ENCODE measurements around the gene MTOR.

Gene MTOR

DNA sequence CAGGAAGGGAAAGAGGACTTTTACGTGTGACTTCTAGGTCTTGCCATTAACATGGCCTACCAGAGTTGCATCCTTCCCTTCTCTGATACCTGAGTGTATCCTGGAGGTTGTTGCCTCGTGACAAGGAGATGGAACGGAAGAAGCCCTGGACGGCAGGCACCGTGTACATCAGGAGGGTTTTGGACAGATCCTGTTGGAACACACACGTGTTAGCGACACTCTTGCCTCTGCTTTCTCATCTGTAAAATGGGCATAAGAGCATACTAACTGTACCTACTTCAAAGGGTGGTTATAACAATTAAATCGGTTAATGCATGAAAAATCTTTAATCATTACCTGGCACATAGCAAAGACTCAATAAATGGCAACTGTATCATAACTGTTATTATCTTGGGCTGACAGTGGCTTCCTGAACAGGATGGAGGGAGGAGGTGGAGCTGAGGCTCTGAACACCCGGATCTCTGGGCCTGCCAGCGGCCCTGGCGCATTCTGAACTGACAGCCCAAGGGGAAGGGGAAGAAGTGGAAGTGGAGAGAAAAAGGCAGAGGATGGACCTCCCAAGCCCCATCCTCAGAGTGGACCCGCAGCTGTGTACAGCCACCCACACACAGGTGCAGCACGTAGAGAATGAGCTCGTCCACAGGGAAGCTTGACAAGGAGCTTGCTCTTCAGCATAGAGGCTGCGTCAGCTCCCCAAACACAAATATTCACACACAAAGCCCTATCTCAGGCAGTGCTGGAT, 132.5 kb downstream of the MTOR start:
- Histone ChIP-seq H4K20me1 (ENCODE audit: insufficient read depth, low read length, poor library complexity, severe bottlenecking) (no peaks in the 10 kb centered on the region), H3K4me3 (ENCODE audit: low read length, poor library complexity, severe bottlenecking) (no peak overlapping the region), H3K9ac (ENCODE audit: low read depth, low read length, poor library complexity, severe bottlenecking) (no peak overlapping the region), H3K79me2 (ENCODE audit: insufficient read depth, low read length) (no peaks in the 10 kb centered on the region), H3K9me2 (replicated peaks; ENCODE audit: low read depth, low read length) (no peaks in the 10 kb centered on the region), H3K4me1 (ENCODE audit: insufficient read depth, low read length, poor library complexity, severe bottlenecking) (no peaks in the 10 kb centered on the region), H3F3A (ENCODE audit: low read depth) (no peaks in the 10 kb centered on the region), H2AFZ (ENCODE audit: low read length) (no peak overlapping the region), H3K36me3 (ENCODE audit: insufficient read depth, low read length) (peaks cover 90% of the 10 kb centered on the region; the same call in 1 of the 2 replicates), H3K4me2 (ENCODE audit: low read depth, low read length, poor library complexity, severe bottlenecking) (no peak overlapping the region), H3K27me3 (ENCODE audit: insufficient read depth, low read length, poor library complexity, severe bottlenecking) (no peaks in the 10 kb centered on the region), H3K9me3 (ENCODE audit: insufficient read depth, low read depth, low read length) (no peaks in the 10 kb centered on the region)
- TF ChIP-seq, protein P1, sequence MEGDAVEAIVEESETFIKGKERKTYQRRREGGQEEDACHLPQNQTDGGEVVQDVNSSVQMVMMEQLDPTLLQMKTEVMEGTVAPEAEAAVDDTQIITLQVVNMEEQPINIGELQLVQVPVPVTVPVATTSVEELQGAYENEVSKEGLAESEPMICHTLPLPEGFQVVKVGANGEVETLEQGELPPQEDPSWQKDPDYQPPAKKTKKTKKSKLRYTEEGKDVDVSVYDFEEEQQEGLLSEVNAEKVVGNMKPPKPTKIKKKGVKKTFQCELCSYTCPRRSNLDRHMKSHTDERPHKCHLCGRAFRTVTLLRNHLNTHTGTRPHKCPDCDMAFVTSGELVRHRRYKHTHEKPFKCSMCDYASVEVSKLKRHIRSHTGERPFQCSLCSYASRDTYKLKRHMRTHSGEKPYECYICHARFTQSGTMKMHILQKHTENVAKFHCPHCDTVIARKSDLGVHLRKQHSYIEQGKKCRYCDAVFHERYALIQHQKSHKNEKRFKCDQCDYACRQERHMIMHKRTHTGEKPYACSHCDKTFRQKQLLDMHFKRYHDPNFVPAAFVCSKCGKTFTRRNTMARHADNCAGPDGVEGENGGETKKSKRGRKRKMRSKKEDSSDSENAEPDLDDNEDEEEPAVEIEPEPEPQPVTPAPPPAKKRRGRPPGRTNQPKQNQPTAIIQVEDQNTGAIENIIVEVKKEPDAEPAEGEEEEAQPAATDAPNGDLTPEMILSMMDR (conservative IDR thresholded peaks at IDR 0.05; ENCODE audit: low read length) = no peak
- TF ChIP-seq EZH2phosphoT487 (IDR thresholded peaks at IDR 0.05; ENCODE audit: borderline replicate concordance) = no peak

DNA sequence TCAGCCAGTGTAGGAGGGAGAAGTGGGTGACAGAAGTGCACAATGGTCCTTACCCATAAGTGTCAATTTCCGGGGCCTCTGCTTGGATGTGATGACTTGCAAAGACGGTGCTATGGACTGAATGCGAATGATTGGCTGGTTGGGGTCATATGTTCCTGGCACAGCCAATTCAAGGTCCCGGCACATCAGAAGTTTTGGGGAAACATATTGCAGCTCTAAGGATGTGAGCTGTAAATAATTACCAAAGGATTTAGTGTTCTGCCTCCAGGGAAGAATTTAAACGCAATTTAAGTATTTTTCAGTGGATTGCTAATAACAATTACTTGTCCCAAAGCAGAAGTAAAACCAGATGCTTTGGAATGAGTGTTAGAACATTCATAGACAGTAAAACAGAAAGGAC, 135.8 kb downstream of the MTOR start:
- H4K20me1 ChIP-seq (ENCODE audit: insufficient read depth, low read length, poor library complexity, severe bottlenecking) = no peaks in the 10 kb centered on the region
- no peaks in the 10 kb centered on the region for H3K27me3 ChIP-seq (ENCODE audit: insufficient read depth, low read length, poor library complexity, severe bottlenecking)
- H3K36me3 ChIP-seq (ENCODE audit: insufficient read depth, low read length) = peaks cover 85% of the 10 kb centered on the region; the same call in 1 of the 2 replicates
- H3K79me2 ChIP-seq (ENCODE audit: insufficient read depth, low read length) = no peaks in the 10 kb centered on the region
- no peaks in the 10 kb centered on the region for H3F3A ChIP-seq (ENCODE audit: low read depth)
- H3K4me2 ChIP-seq (ENCODE audit: low read depth, low read length, poor library complexity, severe bottlenecking) = no peak overlapping the region
- no peaks in the 10 kb centered on the region for H3K4me1 ChIP-seq (ENCODE audit: insufficient read depth, low read length, poor library complexity, severe bottlenecking)
- H2AFZ ChIP-seq (ENCODE audit: low read length) = no peak overlapping the region
- H3K4me3 ChIP-seq (ENCODE audit: low read length, poor library complexity, severe bottlenecking) = no peak overlapping the region
- no peak overlapping the region for H3K9ac ChIP-seq (ENCODE audit: low read depth, low read length, poor library complexity, severe bottlenecking)
- no peaks in the 10 kb centered on the region for H3K9me2 ChIP-seq (replicated peaks; ENCODE audit: low read depth, low read length)
- H3K9me3 ChIP-seq (ENCODE audit: insufficient read depth, low read depth, low read length) = no peaks in the 10 kb centered on the region
- TF ChIP-seq, protein P1 (conservative IDR thresholded peaks at IDR 0.05; ENCODE audit: low read length) = no peak
- TF ChIP-seq EZH2phosphoT487 (IDR thresholded peaks at IDR 0.05; ENCODE audit: borderline replicate concordance) = no peak

DNA sequence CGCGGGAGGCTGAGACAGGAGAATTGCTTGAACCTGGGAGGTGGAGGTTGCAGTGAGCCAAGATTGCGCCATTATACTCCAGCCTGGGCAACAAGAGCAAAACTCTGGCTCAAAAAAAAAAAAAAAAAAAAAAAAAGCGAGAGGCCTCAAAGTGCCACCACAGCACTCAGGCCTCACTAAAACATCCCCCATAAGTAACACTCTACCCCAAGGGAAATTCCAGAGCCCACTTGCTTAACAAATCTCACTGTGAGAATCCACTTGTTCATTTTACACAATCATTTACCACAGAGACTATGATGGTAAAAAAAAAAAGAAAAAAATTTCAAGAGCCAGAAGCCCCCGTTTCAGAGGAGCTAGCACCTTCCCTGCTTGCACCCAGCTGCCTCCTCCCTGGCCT, 136.4 kb downstream of the MTOR start:
- H3K36me3 ChIP-seq (ENCODE audit: insufficient read depth, low read length) = peaks cover 85% of the 10 kb centered on the region; the same call in 1 of the 2 replicates

More for the DNA sequence above, 136.4 kb downstream of the MTOR start:
- Histone ChIP-seq H3K4me2 (ENCODE audit: low read depth, low read length, poor library complexity, severe bottlenecking) (no peak overlapping the region), H4K20me1 (ENCODE audit: insufficient read depth, low read length, poor library complexity, severe bottlenecking) (no peaks in the 10 kb centered on the region), H2AFZ (ENCODE audit: low read length) (no peak overlapping the region), H3K9ac (ENCODE audit: low read depth, low read length, poor library complexity, severe bottlenecking) (no peak overlapping the region), H3K9me2 (replicated peaks; ENCODE audit: low read depth, low read length) (no peaks in the 10 kb centered on the region), H3K4me1 (ENCODE audit: insufficient read depth, low read length, poor library complexity, severe bottlenecking) (no peaks in the 10 kb centered on the region), H3K79me2 (ENCODE audit: insufficient read depth, low read length) (no peaks in the 10 kb centered on the region), H3K4me3 (ENCODE audit: low read length, poor library complexity, severe bottlenecking) (no peak overlapping the region), H3F3A (ENCODE audit: low read depth) (no peaks in the 10 kb centered on the region), H3K9me3 (ENCODE audit: insufficient read depth, low read depth, low read length) (no peaks in the 10 kb centered on the region), H3K27me3 (ENCODE audit: insufficient read depth, low read length, poor library complexity, severe bottlenecking) (no peaks in the 10 kb centered on the region)
- TF ChIP-seq, protein P1 (conservative IDR thresholded peaks at IDR 0.05; ENCODE audit: low read length) = no peak
- TF ChIP-seq EZH2phosphoT487 (IDR thresholded peaks at IDR 0.05; ENCODE audit: borderline replicate concordance) = no peak
